HG03520 (cell line): Measurements from ENCODE around the gene L1CAM.

ENCODE experiments used
- ATAC-seq: cut with Tn5 transposase; IDR thresholded peaks from one replicate; pipeline ENCODE4 v1.9.1; 2021; ENCODE audit warnings: mild to moderate bottlenecking, moderate library complexity; ENCODE audit not compliant: unreplicated experiment

The L1CAM gene

DNA sequence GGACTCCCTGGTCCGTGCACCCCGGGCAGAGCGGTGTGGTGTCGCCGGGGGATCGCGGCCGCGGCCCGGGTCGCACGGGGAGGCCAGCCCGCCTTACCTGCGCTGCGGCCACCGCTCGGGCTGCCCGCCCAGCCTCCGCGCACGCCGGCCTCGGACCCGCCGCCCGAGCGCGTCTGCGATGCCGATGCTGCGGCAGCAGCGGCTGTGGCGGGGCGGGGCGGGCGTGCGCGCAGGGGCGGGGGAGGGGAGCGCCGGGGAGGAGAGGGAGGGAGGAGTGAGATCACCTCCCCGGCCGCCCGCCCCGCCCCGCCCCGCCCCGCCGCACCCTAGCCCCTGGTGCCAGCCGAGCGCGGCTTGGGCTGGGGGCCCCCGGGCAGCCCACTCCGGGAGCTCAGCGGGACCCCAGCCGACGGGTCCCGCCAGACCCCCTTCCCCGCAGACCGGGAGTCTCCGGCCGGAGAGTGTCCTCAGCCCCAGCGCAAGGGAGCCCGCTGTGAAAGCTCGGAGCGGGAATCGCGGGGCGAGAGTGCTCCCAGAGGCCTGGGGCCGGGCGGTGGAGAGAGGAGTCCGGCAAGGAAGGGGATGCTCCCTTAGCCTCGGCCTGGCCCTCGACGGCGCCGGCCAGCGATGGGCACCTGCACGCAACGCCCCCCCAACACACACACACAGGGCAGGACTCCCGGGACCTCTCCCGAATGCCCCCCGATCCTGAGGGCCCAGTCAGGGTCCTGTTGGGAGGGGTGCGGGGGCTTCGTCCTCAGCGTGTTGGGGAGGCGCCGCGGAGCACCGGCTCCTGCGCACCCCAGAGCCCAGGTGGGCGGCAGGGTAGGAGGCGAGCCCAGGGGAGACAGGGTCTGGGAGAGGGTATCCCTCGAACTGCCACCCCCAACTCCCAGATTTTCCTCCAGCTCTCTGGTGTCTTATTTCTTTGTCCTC, at the start of gene L1CAM:
TSS of gene L1CAM (minus strand) at position 206 of the 936 bp plus-strand sequence. CDS start 10,337 bp downstream, outside the sequence.
- no peak for ATAC-seq

- no peak for ATAC-seq
Measured at GRCh38 chrX:153935326-153935851, 49.4 kb upstream of the L1CAM start.

DNA sequence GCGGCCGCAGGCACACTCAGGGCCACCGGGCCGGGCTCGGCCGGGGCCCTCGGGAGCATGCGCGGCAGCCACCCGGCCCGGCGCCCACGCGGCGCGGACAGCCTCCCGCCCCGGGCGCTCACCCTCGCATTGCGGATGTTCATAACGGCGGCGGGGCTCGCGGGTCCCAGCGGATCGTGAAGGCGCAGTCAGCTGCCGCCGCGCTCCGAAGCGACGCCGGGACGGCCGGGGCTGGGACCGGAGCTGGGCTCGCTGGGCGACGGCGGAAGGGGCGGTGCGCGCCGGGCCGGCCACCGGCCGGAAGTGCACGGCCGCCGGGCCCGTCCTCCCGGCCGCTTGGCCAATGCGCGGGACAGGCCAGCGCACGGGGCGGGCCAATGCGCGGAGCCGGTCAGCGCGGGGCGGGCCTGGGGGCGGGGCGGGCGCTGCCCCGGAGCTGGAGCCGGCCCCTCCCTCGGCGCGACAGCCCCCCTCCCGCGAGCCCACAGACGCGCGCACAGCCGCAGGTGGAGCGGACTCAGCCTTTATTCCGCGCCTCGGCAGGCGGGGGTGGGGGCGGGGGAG, 48.9 kb upstream of the L1CAM start, which contains the start of gene NAA10:
TSS of gene NAA10 (minus strand) at position 276 of the 564 bp plus-strand sequence. CDS start at position 143, 133 bp downstream.
- ATAC-seq = peak; percentile 79

DNA sequence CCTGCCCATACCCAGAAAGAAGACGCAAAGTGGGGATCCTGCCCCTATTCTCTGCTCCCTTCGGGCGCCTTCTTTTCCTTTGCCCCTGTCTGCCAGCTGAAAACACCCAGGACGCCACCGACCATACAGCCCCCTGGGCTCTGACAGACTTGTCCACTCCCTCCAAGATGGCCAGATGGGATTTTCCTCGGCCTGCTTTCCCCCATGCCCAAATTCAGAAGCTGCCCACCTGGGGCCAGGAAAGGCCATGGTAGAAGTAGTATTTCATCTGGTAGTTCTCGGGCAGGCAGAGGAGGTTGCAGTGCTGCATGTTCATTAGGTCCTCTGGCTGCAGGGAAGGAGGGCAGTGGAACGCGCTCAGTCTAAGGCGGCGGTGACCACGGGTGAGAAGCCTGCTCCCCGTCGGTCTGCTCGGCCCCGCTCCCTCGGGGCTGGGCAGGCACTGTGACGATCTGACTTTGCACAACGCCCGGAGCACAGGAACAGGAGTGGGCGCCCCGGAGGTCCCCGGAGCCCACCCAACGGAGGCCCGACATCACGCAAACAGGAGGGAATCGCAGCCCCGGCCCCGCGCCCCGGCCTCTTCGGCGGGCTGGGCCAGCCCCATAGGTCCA, 48.3 kb upstream of the L1CAM start:
- peak; percentile 3 for ATAC-seq

GRCh38 chrX:153933748-153934147, 47.8 kb upstream of the L1CAM start:
- no peak for ATAC-seq

DNA sequence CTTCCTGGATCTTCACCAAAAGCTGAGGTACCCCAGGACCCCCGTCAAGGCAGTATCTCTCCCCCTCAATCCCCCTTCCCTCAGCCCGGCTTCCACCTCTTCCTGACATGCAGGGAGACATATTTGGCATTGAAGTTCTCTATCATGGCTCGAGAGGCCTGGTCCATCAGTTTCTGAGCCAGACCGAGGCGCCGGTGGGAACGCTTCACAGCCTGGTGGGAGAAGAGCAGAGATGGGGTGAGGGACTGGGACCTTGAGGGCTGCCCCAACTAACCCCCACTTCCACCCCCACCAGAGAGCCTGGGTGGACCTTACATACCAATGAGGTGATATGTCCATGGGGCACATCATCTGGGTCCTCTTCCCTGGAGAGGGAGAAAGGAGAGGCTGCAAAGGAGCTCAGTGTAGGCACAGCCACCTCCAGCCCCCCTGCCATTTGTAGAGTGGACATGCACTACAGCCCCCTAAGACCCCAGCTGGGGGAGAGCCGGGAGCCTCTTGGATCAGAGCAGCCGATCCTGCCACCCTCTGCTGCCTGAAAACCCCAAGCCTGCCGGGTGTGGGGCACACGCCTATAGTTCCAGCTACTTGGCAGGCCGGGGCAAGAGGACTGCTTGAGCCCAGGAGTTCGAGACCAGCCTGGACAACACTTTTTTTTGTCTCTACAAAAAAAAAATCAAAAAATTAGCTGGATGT, 46.4 kb upstream of the L1CAM start:
- ATAC-seq = no peak

GRCh38 chrX:153931748-153932147, 45.8 kb upstream of the L1CAM start:
- no peak for ATAC-seq

- no peak for ATAC-seq
Measured at GRCh38 chrX:153931151-153931550, 45.2 kb upstream of the L1CAM start.

GRCh38 chrX:153930011-153930910, 44.3 kb upstream of the L1CAM start:
- no peak for ATAC-seq

DNA sequence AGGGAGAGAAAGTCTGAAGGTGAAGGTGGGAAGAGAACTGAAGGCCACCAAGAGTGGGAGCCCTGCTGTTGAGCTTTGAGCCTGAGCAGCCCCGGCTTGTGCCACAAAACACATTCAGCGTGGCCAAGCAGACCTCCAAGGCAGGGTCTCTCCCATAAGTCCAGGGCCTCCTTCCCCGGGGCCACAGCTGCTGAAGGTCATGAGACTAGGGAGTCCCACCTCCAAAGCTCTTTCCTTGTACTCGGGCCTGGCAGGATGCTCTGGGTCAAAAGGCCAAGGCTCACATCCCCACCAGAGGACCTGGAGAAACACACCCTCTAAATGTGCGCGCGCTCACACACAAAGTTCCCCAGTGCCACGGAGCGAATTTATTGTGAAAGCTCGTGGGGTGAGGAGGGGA, 43.6 kb upstream of the L1CAM start:
- ATAC-seq = no peak

GRCh38 chrX:153928846-153929245, 42.9 kb upstream of the L1CAM start:
- no peak for ATAC-seq

DNA sequence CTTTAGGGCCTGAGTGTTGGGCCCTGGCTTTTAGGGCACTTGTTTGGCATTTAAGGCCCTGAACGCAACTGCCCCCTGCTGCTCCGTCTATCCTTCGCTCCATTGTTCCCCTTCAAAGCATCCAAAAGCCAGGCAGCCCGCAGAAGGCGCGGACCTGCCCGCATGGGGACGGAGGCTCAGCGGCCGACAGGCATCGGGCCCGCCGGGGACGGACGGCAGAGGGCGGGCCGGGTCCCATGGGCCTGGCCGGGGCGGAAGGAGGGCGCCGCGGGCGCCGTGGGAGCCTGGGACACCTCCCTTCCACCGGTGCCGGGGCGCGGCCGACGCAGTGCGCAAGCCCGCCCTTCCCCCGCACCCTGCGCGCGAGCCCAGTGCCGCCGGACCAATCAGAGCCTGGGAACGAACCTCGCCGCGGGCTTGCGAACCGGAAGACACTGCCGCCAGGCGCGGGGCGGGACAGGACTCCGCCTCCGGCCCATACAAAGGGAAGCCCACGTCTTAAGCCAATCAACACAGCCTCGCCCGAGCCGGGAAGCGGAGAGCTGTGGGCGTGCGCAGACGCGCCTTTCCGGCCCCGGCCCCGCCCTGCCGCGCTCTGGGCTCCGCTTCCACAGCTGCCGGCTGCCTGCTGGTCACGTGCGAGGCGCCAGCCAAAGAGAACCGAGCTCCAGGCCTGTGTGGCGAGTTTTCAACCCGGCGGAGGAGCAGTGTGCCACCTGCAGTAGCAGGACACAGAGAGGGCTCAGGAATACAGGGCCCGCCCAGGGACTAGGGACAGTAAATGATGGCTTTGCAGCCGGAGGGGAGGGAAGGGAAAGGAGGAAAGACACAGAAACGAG, 42.2 kb upstream of the L1CAM start:
- ATAC-seq = peak; percentile 82

GRCh38 chrX:153927672-153927921, 41.6 kb upstream of the L1CAM start:
- ATAC-seq = no peak

DNA sequence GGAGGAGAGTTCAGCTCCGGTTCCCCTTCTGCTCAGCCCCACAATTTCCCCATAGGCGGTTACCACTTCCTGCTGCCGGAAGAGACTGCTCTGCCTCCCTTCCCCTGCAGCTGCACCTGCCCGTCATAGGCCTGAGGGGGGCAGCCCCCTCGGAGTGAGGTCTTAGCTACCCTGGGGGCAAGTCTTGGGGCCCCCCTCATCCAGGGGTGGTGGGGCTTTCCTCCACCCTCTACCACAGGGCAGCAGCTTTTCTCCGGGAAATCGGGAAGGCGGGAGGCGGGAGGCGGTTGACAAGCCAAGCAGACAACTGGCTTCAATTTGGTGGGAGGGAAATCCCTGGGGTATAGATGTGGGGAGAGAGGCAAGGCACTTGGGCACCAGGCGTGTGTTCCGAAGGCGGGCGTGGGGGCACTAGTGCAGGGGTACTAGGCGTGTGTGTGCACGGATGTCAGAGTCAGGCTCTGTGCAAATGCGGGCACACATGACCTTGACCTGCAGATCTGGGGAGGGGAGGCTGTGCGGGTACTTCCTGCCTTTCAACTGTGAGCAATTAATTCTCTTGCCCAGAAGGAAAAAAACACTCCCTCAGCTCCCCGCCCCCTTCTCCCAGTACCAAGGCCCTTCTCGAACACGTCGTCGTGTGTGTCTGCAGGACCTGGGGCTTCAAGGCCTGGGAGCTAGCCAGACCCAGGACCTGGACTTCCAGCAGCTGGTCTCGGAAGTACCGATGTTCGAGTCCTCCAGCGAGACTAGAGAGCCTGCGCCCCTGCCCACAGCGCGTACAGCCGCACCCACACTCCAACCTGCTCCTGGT, 41.1 kb upstream of the L1CAM start:
- peak; percentile 36 for ATAC-seq

DNA sequence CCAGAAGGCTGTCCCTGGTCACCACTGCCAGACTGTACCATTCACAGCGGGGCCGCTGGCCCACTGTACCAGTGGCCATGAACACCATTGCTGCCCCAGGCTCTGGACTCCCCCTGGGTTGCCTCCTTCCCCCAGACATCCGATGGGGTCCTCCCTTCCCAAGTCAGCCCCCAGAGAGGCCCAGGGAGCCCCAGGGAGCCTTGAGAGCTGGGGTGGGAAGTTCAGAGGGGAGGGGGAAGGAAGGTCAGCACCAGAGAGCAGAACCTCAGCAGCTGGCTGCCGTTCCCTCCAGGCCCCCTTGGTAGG, 40.5 kb upstream of the L1CAM start:
- ATAC-seq = no peak

GRCh38 chrX:153925739-153926551, 40.0 kb upstream of the L1CAM start, which contains the start of gene ARHGAP4:
TSS of gene ARHGAP4 (minus strand) at chrX:153926264. CDS start at chrX:153926202, 62 bp downstream.
- ATAC-seq = no peak

DNA sequence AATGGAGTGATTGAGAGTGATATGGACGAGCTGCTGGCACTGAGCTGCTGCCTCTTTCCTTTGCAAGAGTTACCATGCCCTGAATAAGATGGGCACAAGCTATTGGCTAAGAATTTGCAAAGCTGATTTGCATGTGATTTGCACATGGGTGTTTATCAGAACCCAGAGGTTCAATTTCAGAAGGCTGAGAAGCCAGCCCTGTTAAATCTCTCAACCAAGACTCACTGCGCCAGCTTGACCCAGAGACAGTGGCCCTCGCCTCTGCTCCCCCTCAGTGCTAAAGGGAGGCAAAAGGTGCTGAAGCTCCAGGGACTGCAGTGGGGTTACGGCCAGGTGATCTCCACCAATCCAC, 39.4 kb upstream of the L1CAM start:
- no peak for ATAC-seq
